ENCODE results near the gene SH2D3C. TPM values are rescaled to one million over a fixed set of nuclear protein-coding genes. Genes with fewer than 3 reads are reported as not detected.

The SH2D3C gene
- total and polyA plus RNA-seq, 8 donors: 21.7 to 41.9 (median 32.6) TPM

- H3K27me3 ChIP-seq: no peaks in the 10 kb centered on the region
- peaks cover 5 to 88% of the 10 kb centered on the region in 2 donors for H3K4me1 ChIP-seq
- intact Hi-C loops (cut with DNase I): no loop called here
- H3K4me3 ChIP-seq: no peak overlapping the region
- peak overlapping the region in 1 of 2 donors; percentile 98 for H3K27ac ChIP-seq
- no peak for TF ChIP-seq CTCF (IDR thresholded peaks at IDR 0.05)
- no peaks in the 10 kb centered on the region for H3K36me3 ChIP-seq
- H3K9me3 ChIP-seq: no peaks in the 10 kb centered on the region
- ATAC-seq (no peak), DNase-seq (peak in 1 of 4 donors; percentile 77)
Observed at GRCh38 chr9:127780126-127780885, 1.8 kb upstream of the SH2D3C start.

GRCh38 chr9:127779136-127779981, 893 bp upstream of the SH2D3C start:
- peaks cover 5 to 88% of the 10 kb centered on the region in 2 donors for H3K4me1 ChIP-seq
- ATAC-seq (peak; percentile 24), DNase-seq (no peak)
- H3K27ac ChIP-seq: peak overlapping the region; percentile 75 to 98
- peaks cover 0 to 1% of the 10 kb centered on the region in 2 donors for H3K36me3 ChIP-seq
- H3K9me3 ChIP-seq: no peaks in the 10 kb centered on the region
- intact Hi-C loops (cut with DNase I): no loop called here
- H3K27me3 ChIP-seq: no peaks in the 10 kb centered on the region
- no peak for TF ChIP-seq CTCF (IDR thresholded peaks at IDR 0.05)
- H3K4me3 ChIP-seq: peak overlapping the region in 1 of 2 donors; percentile 49

DNA sequence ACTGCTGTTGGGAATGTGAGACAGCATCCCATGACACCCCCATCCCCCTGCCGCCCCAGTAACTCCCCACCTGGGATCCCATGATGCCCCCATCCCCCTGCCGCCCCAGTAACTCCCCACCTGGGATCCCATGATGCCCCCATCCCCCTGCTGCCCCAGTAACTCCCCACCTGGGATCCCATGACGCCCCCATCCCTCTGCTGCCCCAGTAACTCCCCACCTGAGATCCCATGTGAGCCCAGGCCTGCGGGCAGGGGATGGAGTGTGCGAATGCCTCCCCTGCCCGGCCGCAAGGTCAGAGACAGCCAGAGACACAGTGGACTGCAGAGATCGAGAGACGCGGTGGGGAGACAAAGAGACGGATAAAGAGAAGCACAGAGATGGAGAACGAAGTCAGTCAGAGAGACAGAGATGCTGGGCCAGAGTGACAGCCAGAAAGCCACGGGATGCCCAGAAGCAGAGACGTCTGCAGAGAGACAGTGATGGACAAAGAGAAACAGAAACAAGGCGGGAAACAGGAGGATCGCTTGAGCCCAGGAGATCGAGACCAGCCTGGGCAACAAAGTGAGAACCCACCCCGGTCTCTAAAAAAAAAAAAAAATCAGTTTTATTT, 992 bp downstream of the SH2D3C start:
- no peak for DNase-seq
- intact Hi-C loops (cut with DNase I): no loop called here
- no peaks in the 10 kb centered on the region for H3K27me3 ChIP-seq
- H3K4me3 ChIP-seq: peak overlapping the region in 1 of 2 donors; percentile 49
- peaks cover 0 to 81% of the 10 kb centered on the region in 2 donors for H3K4me1 ChIP-seq
- TF ChIP-seq CTCF (IDR thresholded peaks at IDR 0.05): no peak
- H3K27ac ChIP-seq: peak overlapping the region in 1 of 2 donors; percentile 98
- H3K9me3 ChIP-seq: no peaks in the 10 kb centered on the region
- no peak for ATAC-seq
- H3K36me3 ChIP-seq: peaks cover 0 to 19% of the 10 kb centered on the region in 2 donors

GRCh38 chr9:127776924-127777289, 1.6 kb downstream of the SH2D3C start:
- DNase-seq (no peak), ATAC-seq (no peak)
- Histone ChIP-seq H3K4me1 (peaks cover 0 to 75% of the 10 kb centered on the region in 2 donors), H3K27me3 (no peaks in the 10 kb centered on the region), H3K27ac (peak overlapping the region in 1 of 2 donors; percentile 98), H3K9me3 (no peaks in the 10 kb centered on the region), H3K36me3 (peaks cover 0 to 21% of the 10 kb centered on the region in 2 donors), H3K4me3 (peak overlapping the region; percentile 4 to 49)
- intact Hi-C loops (cut with DNase I): no loop called here
- no peak for TF ChIP-seq CTCF (IDR thresholded peaks at IDR 0.05)

All from left lung (tissue), 10 donors.